ENCODE results near the gene OASL. TPM values are rescaled to one million over a fixed set of nuclear protein-coding genes. Genes with fewer than 3 reads are reported as not detected.
"Not testable (repeated sequence)": the region's sequence is repeated elsewhere in the genome, so short reads cannot be mapped to it uniquely, and the experiment has no call there.

Gene OASL
- total RNA-seq, 1 donor from 2014 or later: 0.98 TPM

GRCh38 chr12:121050725-121051124 is 11.7 kb upstream of the OASL start:
- no peak for DNase-seq (ENCODE audit: extremely low spot score in 2 of 2)
- no peak for TF ChIP-seq CTCF (IDR thresholded peaks at IDR 0.05)
- no peak for TF ChIP-seq POLR2A (IDR thresholded peaks at IDR 0.05)
- no peak for TF ChIP-seq POLR2AphosphoS5 (IDR thresholded peaks at IDR 0.05; ENCODE audit: insufficient read depth in 1 of 2, low read depth in 1 of 2)
- intact Hi-C loops (cut with DNase I): no loop called here
- Histone ChIP-seq H3K4me1 (no peaks in the 10 kb centered on the region), H3K27me3 (no peaks in the 10 kb centered on the region), H3K27ac (no peak overlapping the region), H3K36me3 (no peaks in the 10 kb centered on the region), H3K9me3 (no peaks in the 10 kb centered on the region), H3K4me3 (no peak overlapping the region)

GRCh38 chr12:121048442-121048841 is 9.4 kb upstream of the OASL start:
- TF ChIP-seq POLR2A (IDR thresholded peaks at IDR 0.05): no peak
- TF ChIP-seq CTCF (IDR thresholded peaks at IDR 0.05): no peak
- no peak for TF ChIP-seq POLR2AphosphoS5 (IDR thresholded peaks at IDR 0.05; ENCODE audit: insufficient read depth in 1 of 2, low read depth in 1 of 2)
- no peaks in the 10 kb centered on the region for H3K9me3 ChIP-seq
- H3K4me3 ChIP-seq: no peak overlapping the region
- intact Hi-C loops (cut with DNase I): no loop called here
- no peaks in the 10 kb centered on the region for H3K27me3 ChIP-seq
- no peak overlapping the region for H3K27ac ChIP-seq
- H3K36me3 ChIP-seq: no peaks in the 10 kb centered on the region
- no peak for DNase-seq (ENCODE audit: extremely low spot score in 2 of 2)
- H3K4me1 ChIP-seq: no peaks in the 10 kb centered on the region

GRCh38 chr12:121047400-121047799 is 8.4 kb upstream of the OASL start:
- H3K27ac ChIP-seq; DNase-seq (ENCODE audit: extremely low spot score in 2 of 2); H3K4me3 ChIP-seq; H3K4me1 ChIP-seq; H3K36me3 ChIP-seq; H3K27me3 ChIP-seq; H3K9me3 ChIP-seq; intact Hi-C loops (cut with DNase I): not testable (repeated sequence)

- Histone ChIP-seq H3K4me3 (no peak overlapping the region), H3K36me3 (no peaks in the 10 kb centered on the region), H3K9me3 (no peaks in the 10 kb centered on the region), H3K4me1 (peaks cover 12% of the 10 kb centered on the region), H3K27me3 (no peaks in the 10 kb centered on the region), H3K27ac (no peak overlapping the region)
- intact Hi-C loops (cut with DNase I): no loop called here
- TF ChIP-seq CTCF (IDR thresholded peaks at IDR 0.05): no peak
- TF ChIP-seq POLR2AphosphoS5 (IDR thresholded peaks at IDR 0.05; ENCODE audit: insufficient read depth in 1 of 2, low read depth in 1 of 2): no peak
- TF ChIP-seq POLR2A (IDR thresholded peaks at IDR 0.05): no peak
- no peak for DNase-seq (ENCODE audit: extremely low spot score in 2 of 2)
Measured at GRCh38 chr12:121043067-121043466, 4.0 kb upstream of the OASL start.

- intact Hi-C loops (cut with DNase I): no loop called here
- no peak overlapping the region for H3K27ac ChIP-seq
- H3K4me3 ChIP-seq: no peak overlapping the region
- no peaks in the 10 kb centered on the region for H3K9me3 ChIP-seq
- no peak for DNase-seq (ENCODE audit: extremely low spot score in 2 of 2)
- TF ChIP-seq POLR2A (IDR thresholded peaks at IDR 0.05): no peak
- no peak for TF ChIP-seq POLR2AphosphoS5 (IDR thresholded peaks at IDR 0.05; ENCODE audit: insufficient read depth in 1 of 2, low read depth in 1 of 2)
- H3K4me1 ChIP-seq: peaks cover 12% of the 10 kb centered on the region
- H3K27me3 ChIP-seq: no peaks in the 10 kb centered on the region
- no peaks in the 10 kb centered on the region for H3K36me3 ChIP-seq
Measured at GRCh38 chr12:121036810-121037326, 2.2 kb downstream of the OASL start.

GRCh38 chr12:121034616-121035305 is 4.3 kb downstream of the OASL start:
- DNase-seq (ENCODE audit: extremely low spot score in 2 of 2): no peak
- no peak overlapping the region for H3K27ac ChIP-seq
- H3K4me1 ChIP-seq: peaks cover 12% of the 10 kb centered on the region
- H3K27me3 ChIP-seq: no peaks in the 10 kb centered on the region
- H3K4me3 ChIP-seq: no peak overlapping the region
- intact Hi-C loops (cut with DNase I): no loop called here
- TF ChIP-seq POLR2A (IDR thresholded peaks at IDR 0.05): no peak
- no peak for TF ChIP-seq POLR2AphosphoS5 (IDR thresholded peaks at IDR 0.05; ENCODE audit: insufficient read depth in 1 of 2, low read depth in 1 of 2)
- no peak for TF ChIP-seq CTCF (IDR thresholded peaks at IDR 0.05)
- no peaks in the 10 kb centered on the region for H3K36me3 ChIP-seq
- H3K9me3 ChIP-seq: no peaks in the 10 kb centered on the region
